Measurements from ENCODE around the gene ZNF283. TPM values are rescaled to one million over a fixed set of nuclear protein-coding genes. Genes with fewer than 3 reads are reported as not detected.

ZNF283 gene
- total RNA-seq, 1 experiment from 2014 or later, result 12.0 TPM

GRCh38 chr19:43806848-43807247 is 20.3 kb upstream of the ZNF283 start:
- H3K4me1 ChIP-seq, result no peaks in the 10 kb centered on the region
- no peaks in the 10 kb centered on the region for H3K36me3 ChIP-seq (ENCODE audit: control insufficient read depth, insufficient read depth, low read length)
- no peak overlapping the region for H3K4me3 ChIP-seq (ENCODE audit: low read depth, low read length)
- Mint-ChIP-seq H3K9me3 (ENCODE audit: unreplicated experiment) (no peaks in the 10 kb centered on the region), H3K4me3 (ENCODE audit: unreplicated experiment) (no peak overlapping the region), H3K36me3 (ENCODE audit: insufficient read depth, unreplicated experiment) (no peaks in the 10 kb centered on the region), H3K27ac (ENCODE audit: unreplicated experiment) (no peak overlapping the region), H3K4me1 (ENCODE audit: low read depth, unreplicated experiment) (no peaks in the 10 kb centered on the region), H3K27me3 (ENCODE audit: insufficient read depth, unreplicated experiment) (peaks cover 11% of the 10 kb centered on the region)
- no peaks in the 10 kb centered on the region; the same call in 1 of the 2 replicates for H3K27me3 ChIP-seq (replicated peaks; ENCODE audit: control insufficient read depth, insufficient read depth, low read length)
- no TSS peak for BruUV-seq (replicated peaks)
- intact Hi-C loops (cut with micrococcal nuclease; ENCODE audit: unreplicated experiment), result no loop called here
- no peaks in the 10 kb centered on the region for H3K9me3 ChIP-seq
- CTCF ChIA-PET, result no interaction called here
- no peak for DNase-seq
- POLR2A ChIA-PET, result no interaction called here
- no peak for TF ChIP-seq CTCF (IDR thresholded peaks at IDR 0.05; ENCODE audit: insufficient read depth in 1 of 2, low read depth in 1 of 2, low read length in 1 of 2, severe bottlenecking in 1 of 2, unreplicated experiment in 1 of 2)

- no peaks in the 10 kb centered on the region for H3K9me3 ChIP-seq
- no peaks in the 10 kb centered on the region for H3K27me3 ChIP-seq (replicated peaks; ENCODE audit: control insufficient read depth, insufficient read depth, low read length)
- H3K36me3 Mint-ChIP-seq (ENCODE audit: insufficient read depth, unreplicated experiment), result no peaks in the 10 kb centered on the region
- H3K27me3 Mint-ChIP-seq (ENCODE audit: insufficient read depth, unreplicated experiment), result peaks cover 11% of the 10 kb centered on the region
- intact Hi-C loops (cut with micrococcal nuclease; ENCODE audit: unreplicated experiment), result no loop called here
- H3K4me1 ChIP-seq, result no peaks in the 10 kb centered on the region
- TF ChIP-seq CTCF (IDR thresholded peaks at IDR 0.05; ENCODE audit: insufficient read depth in 1 of 2, low read depth in 1 of 2, low read length in 1 of 2, severe bottlenecking in 1 of 2, unreplicated experiment in 1 of 2), result no peak
- no peak overlapping the region for H3K4me3 Mint-ChIP-seq (ENCODE audit: unreplicated experiment)
- H3K9me3 Mint-ChIP-seq (ENCODE audit: unreplicated experiment), result no peaks in the 10 kb centered on the region
- CTCF ChIA-PET, result no interaction called here
- H3K4me1 Mint-ChIP-seq (ENCODE audit: low read depth, unreplicated experiment), result no peaks in the 10 kb centered on the region
- no peak overlapping the region for H3K4me3 ChIP-seq (ENCODE audit: low read depth, low read length)
- DNase-seq, result no peak
- POLR2A ChIA-PET, result no interaction called here
- H3K27ac Mint-ChIP-seq (ENCODE audit: unreplicated experiment), result no peak overlapping the region
- no TSS peak for BruUV-seq (replicated peaks)
- H3K36me3 ChIP-seq (ENCODE audit: control insufficient read depth, insufficient read depth, low read length), result no peaks in the 10 kb centered on the region
Measured at GRCh38 chr19:43807651-43808050, 19.5 kb upstream of the ZNF283 start.

GRCh38 chr19:43809762-43810696 is 17.1 kb upstream of the ZNF283 start:
- POLR2A ChIA-PET, result no interaction called here
- intact Hi-C loops (cut with micrococcal nuclease; ENCODE audit: unreplicated experiment), result loop anchor here (1.0 kb wide), 1 partner anchor 65 kb away; no protein-coding TSS in a partner anchor

More at GRCh38 chr19:43809762-43810696, 17.1 kb upstream of the ZNF283 start:
- no TSS peak for BruUV-seq (replicated peaks)
- Mint-ChIP-seq H3K36me3 (ENCODE audit: insufficient read depth, unreplicated experiment) (no peaks in the 10 kb centered on the region), H3K27ac (ENCODE audit: unreplicated experiment) (no peak overlapping the region), H3K4me1 (ENCODE audit: low read depth, unreplicated experiment) (no peaks in the 10 kb centered on the region), H3K27me3 (ENCODE audit: insufficient read depth, unreplicated experiment) (peaks cover 7% of the 10 kb centered on the region), H3K9me3 (ENCODE audit: unreplicated experiment) (no peaks in the 10 kb centered on the region), H3K4me3 (ENCODE audit: unreplicated experiment) (no peak overlapping the region)
- Histone ChIP-seq H3K36me3 (ENCODE audit: control insufficient read depth, insufficient read depth, low read length) (no peaks in the 10 kb centered on the region), H3K9me3 (0 out of 2 replicates have a peak, but pooled peaks cover 5% of the 10 kb centered on the region), H3K4me3 (ENCODE audit: low read depth, low read length) (no peak overlapping the region), H3K4me1 (no peaks in the 10 kb centered on the region), H3K27me3 (replicated peaks; ENCODE audit: control insufficient read depth, insufficient read depth, low read length) (no peaks in the 10 kb centered on the region)
- TF ChIP-seq CTCF (IDR thresholded peaks at IDR 0.05; ENCODE audit: insufficient read depth in 1 of 2, low read depth in 1 of 2, low read length in 1 of 2, severe bottlenecking in 1 of 2, unreplicated experiment in 1 of 2), result peak; percentile 34 to 46
- DNase-seq, result peak in 1 of 2 experiments; percentile 33
- CTCF ChIA-PET, result interaction anchor here (0.6 to 1.1 kb wide), 7 partner anchors 10 to 141 kb away, joined by 3 to 21 read pairs (median 4); partner anchors contain the start of gene ZNF283
